Trophoblast cell (in vitro differentiated cells and primary cell): Measurements from ENCODE around the gene HAX1. TPM values are rescaled to one million over a fixed set of nuclear protein-coding genes. Genes with fewer than 3 reads are reported as not detected.

Experiments
- DNase-seq, 2 donors: peaks; one replicate each; pipeline ENCODE4 v3.0.0-alpha.2; 2016
- H2AFZ ChIP-seq: 2 replicates; pipeline ENCODE4 v1.6.1; 2013; ENCODE audit warnings: low read length, moderate library complexity, mild to moderate bottlenecking; ENCODE audit not compliant: insufficient read depth, poor library complexity
- H2AK5ac ChIP-seq: 2 replicates; pipeline ENCODE4 v1.6.1; 2013; ENCODE audit warnings: mild to moderate bottlenecking, low read length
- H2BK120ac ChIP-seq: 2 replicates; pipeline ENCODE4 v1.6.1; 2013; ENCODE audit warnings: low read length, mild to moderate bottlenecking, moderate library complexity; ENCODE audit not compliant: insufficient read depth, poor library complexity
- H2BK12ac ChIP-seq: 2 replicates; pipeline ENCODE4 v1.6.1; 2013; ENCODE audit warnings: mild to moderate bottlenecking, low read length, moderate library complexity
- H2BK5ac ChIP-seq: 2 replicates; pipeline ENCODE4 v1.6.1; 2013; ENCODE audit warnings: low read length, low read depth, moderate library complexity, mild to moderate bottlenecking; ENCODE audit not compliant: poor library complexity
- H3K14ac ChIP-seq: 2 replicates; pipeline ENCODE4 v1.6.1; 2013; ENCODE audit warnings: mild to moderate bottlenecking, low read length
- H3K18ac ChIP-seq: 2 replicates; pipeline ENCODE4 v1.6.1; 2013; ENCODE audit warnings: mild to moderate bottlenecking, low read length
- H3K23ac ChIP-seq: 2 replicates; pipeline ENCODE4 v1.6.1; 2013; ENCODE audit warnings: low read length
- H3K27ac ChIP-seq: 2 replicates; pipeline ENCODE4 v1.5.1; 2013; ENCODE audit warnings: low read depth, mild to moderate bottlenecking, inconsistent platforms, low read length, moderate library complexity
- H3K27me3 ChIP-seq: 2 replicates; pipeline ENCODE4 v1.6.1; 2013; ENCODE audit warnings: inconsistent platforms, mild to moderate bottlenecking, low read length, moderate library complexity; ENCODE audit not compliant: insufficient read depth
- H3K36me3 ChIP-seq, 2 experiments: 1 replicate in 1 of 2; 2 replicates in 1 of 2; pipeline ENCODE4 v1.6.1; 2013; ENCODE audit warnings: low read length in 2 of 2, mild to moderate bottlenecking in 2 of 2, moderate library complexity in 1 of 2; ENCODE audit not compliant: insufficient read depth in 2 of 2, control insufficient read depth in 1 of 2
- H3K4ac ChIP-seq: 2 replicates; pipeline ENCODE4 v1.6.1; 2013; ENCODE audit warnings: low read depth, mild to moderate bottlenecking, low read length, moderate library complexity
- H3K4me1 ChIP-seq, 2 experiments: 1 replicate in 1 of 2; 2 replicates in 1 of 2; pipeline ENCODE4 v1.6.1; 2013; ENCODE audit warnings: low read length in 2 of 2, mild to moderate bottlenecking in 2 of 2, moderate library complexity in 1 of 2; ENCODE audit not compliant: insufficient read depth in 2 of 2, control insufficient read depth in 1 of 2
- H3K4me2 ChIP-seq: 2 replicates; pipeline ENCODE4 v1.6.1; 2013; ENCODE audit warnings: inconsistent platforms, mild to moderate bottlenecking, low read length, moderate library complexity
- H3K4me3 ChIP-seq: 2 replicates; pipeline ENCODE4 v1.5.1; 2013; ENCODE audit warnings: mild to moderate bottlenecking, low read depth, low read length, inconsistent platforms
- H3K79me1 ChIP-seq: one replicate; pipeline ENCODE4 v1.6.1; 2013; ENCODE audit warnings: low read length
- H3K79me2 ChIP-seq: 2 replicates; pipeline ENCODE4 v1.6.1; 2013; ENCODE audit warnings: low read length, mild to moderate bottlenecking; ENCODE audit not compliant: control insufficient read depth, insufficient read depth, poor library complexity
- H3K9ac ChIP-seq: 2 replicates; pipeline ENCODE4 v1.6.1; 2013; ENCODE audit warnings: mild to moderate bottlenecking, low read length
- H3K9me3 ChIP-seq: 2 replicates; pipeline ENCODE4 v1.6.1; 2013; ENCODE audit warnings: low read depth, mild to moderate bottlenecking, control low read depth, inconsistent platforms, low read length; ENCODE audit not compliant: insufficient read depth
- H4K12ac ChIP-seq: 2 replicates; pipeline ENCODE4 v1.6.1; 2013; ENCODE audit warnings: low read depth, mild to moderate bottlenecking, low read length, moderate library complexity
- H4K8ac ChIP-seq: 2 replicates; pipeline ENCODE4 v1.6.1; 2013; ENCODE audit warnings: low read depth, mild to moderate bottlenecking, low read length, moderate library complexity
- H4K91ac ChIP-seq: one replicate; pipeline ENCODE4 v1.6.1; 2013; ENCODE audit warnings: low read depth, mild to moderate bottlenecking, low read length, moderate library complexity
- WGBS: extraction: QIAGEN DNeasy Blood & Tissue Kit; methylation state at CpG from one replicate; pipeline ENCODE4 v1.1.7; 2013; ENCODE audit warnings: missing lambda C conversion rate; ENCODE audit not compliant: insufficient read length, insufficient coverage; ENCODE audit errors: extremely low coverage; 5-methylcytosine and 5-hydroxymethylcytosine counted together
- polyA plus RNA-seq: library from polyadenylated mRNA; stranded (reverse); fragments of 200-250 nt; gene quantifications from 2 replicates; pipeline ENCODE4 v1.2.3, GENCODE V29; 2013

Gene HAX1
- 65.1 and 69.2 TPM in 2 replicates for polyA plus RNA-seq

GRCh38 chr1:154272217-154272998 is at the start of gene HAX1:
TSS of gene HAX1 (plus strand) at chr1:154272629. CDS start at chr1:154272724, 95 bp downstream.
- WGBS = no CpG with 5 or more reads among the region's 47 CpGs
- Histone ChIP-seq H3K4ac (peak within 1 kb of the TSS; percentile 96), H2BK12ac (no peak within 1 kb of the TSS), H4K8ac (peak within 1 kb of the TSS; percentile 98), H3K14ac (peak within 1 kb of the TSS; percentile 97), H3K27ac (peak within 1 kb of the TSS; percentile 52), H2AK5ac (peak within 1 kb of the TSS; percentile 84), H3K79me2 (peaks cover 4% of the 10 kb centered on the region), H3K4me3 (peak within 1 kb of the TSS; percentile 79), H4K12ac (peak within 1 kb of the TSS; percentile 91), H2BK5ac (peak within 1 kb of the TSS; percentile 57), H3K27me3 (no peaks in the 10 kb centered on the region), H2AFZ (peak within 1 kb of the TSS; percentile 86), H2BK120ac (peak within 1 kb of the TSS; percentile 87), H3K4me2 (peak within 1 kb of the TSS; percentile 71), H3K23ac (no peak within 1 kb of the TSS), H3K9me3 (no peaks in the 10 kb centered on the region), H3K4me1 (peaks cover 2 to 4% of the 10 kb centered on the region in 2 experiments), H3K79me1 (peaks cover 5% of the 10 kb centered on the region), H3K36me3 (peaks cover 28 to 36% of the 10 kb centered on the region in 2 experiments), H3K18ac (peak within 1 kb of the TSS; percentile 98), H4K91ac (peak within 1 kb of the TSS; percentile 89), H3K9ac (peak within 1 kb of the TSS; percentile 83)
- DNase-seq = peak; percentile 94 to 97

DNA sequence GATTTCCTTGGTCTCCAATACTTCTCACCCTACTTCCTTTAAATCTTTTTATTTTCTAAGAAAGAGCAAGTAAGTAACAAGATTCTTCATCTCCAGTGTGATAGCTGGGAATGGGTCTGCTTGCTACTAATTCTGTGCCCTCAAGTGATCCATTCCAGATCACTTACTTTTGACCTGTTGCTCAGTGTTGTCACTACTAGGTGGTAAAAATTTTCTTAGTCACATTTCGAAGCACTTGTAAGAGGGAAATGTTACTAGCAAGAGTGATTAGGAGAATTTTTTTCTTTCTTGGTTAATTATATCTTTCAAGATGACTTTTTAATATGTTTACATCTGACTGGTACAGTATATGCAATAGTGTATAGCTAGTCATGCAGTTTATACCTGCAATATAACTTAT is 49.5 kb upstream of the HAX1 start:
- no peaks in the 10 kb centered on the region for H3K9me3 ChIP-seq
- H3K4ac ChIP-seq = peak overlapping the region; percentile 66
- peaks cover 2 to 4% of the 10 kb centered on the region in 2 experiments for H3K4me1 ChIP-seq
- no peak overlapping the region for H2AK5ac ChIP-seq
- no peak overlapping the region for H4K91ac ChIP-seq
- H3K79me1 ChIP-seq = peaks cover 13% of the 10 kb centered on the region
- no peak overlapping the region for H2BK120ac ChIP-seq
- no peak overlapping the region for H4K12ac ChIP-seq
- H3K23ac ChIP-seq = no peak overlapping the region
- H3K27me3 ChIP-seq = no peaks in the 10 kb centered on the region
- no peak overlapping the region for H4K8ac ChIP-seq
- H3K4me2 ChIP-seq = peak overlapping the region; percentile 22
- no peak overlapping the region for H3K9ac ChIP-seq
- H2BK5ac ChIP-seq = no peak overlapping the region
- WGBS = no CpG with 5 or more reads among the region's 1 CpG
- H3K27ac ChIP-seq = no peak overlapping the region
- peaks cover 20% of the 10 kb centered on the region for H3K79me2 ChIP-seq
- no peak overlapping the region for H2AFZ ChIP-seq
- DNase-seq = no peak
- H3K36me3 ChIP-seq = peaks cover 11 to 25% of the 10 kb centered on the region in 2 experiments
- no peak overlapping the region for H3K18ac ChIP-seq
- H3K4me3 ChIP-seq = no peak overlapping the region
- H3K14ac ChIP-seq = no peak overlapping the region
- H2BK12ac ChIP-seq = no peak overlapping the region

- no CpG with 5 or more reads among the region's 2 CpGs for WGBS
- H3K79me1 ChIP-seq = peaks cover 13% of the 10 kb centered on the region
- H3K27ac ChIP-seq = no peak overlapping the region
- no peak overlapping the region for H4K12ac ChIP-seq
- no peak overlapping the region for H4K8ac ChIP-seq
- H2AK5ac ChIP-seq = no peak overlapping the region
- DNase-seq = no peak
- no peak overlapping the region for H3K18ac ChIP-seq
- no peaks in the 10 kb centered on the region for H3K9me3 ChIP-seq
- H3K4me2 ChIP-seq = no peak overlapping the region
- peaks cover 2 to 4% of the 10 kb centered on the region in 2 experiments for H3K4me1 ChIP-seq
- H2BK12ac ChIP-seq = no peak overlapping the region
- H3K79me2 ChIP-seq = peaks cover 20% of the 10 kb centered on the region
- H3K14ac ChIP-seq = no peak overlapping the region
- H3K4ac ChIP-seq = no peak overlapping the region
- H2BK5ac ChIP-seq = no peak overlapping the region
- H3K9ac ChIP-seq = no peak overlapping the region
- H4K91ac ChIP-seq = no peak overlapping the region
- H2BK120ac ChIP-seq = no peak overlapping the region
- H3K23ac ChIP-seq = no peak overlapping the region
- H3K27me3 ChIP-seq = no peaks in the 10 kb centered on the region
- no peak overlapping the region for H2AFZ ChIP-seq
- H3K4me3 ChIP-seq = no peak overlapping the region
- H3K36me3 ChIP-seq = peaks cover 16 to 27% of the 10 kb centered on the region in 2 experiments
These were observed 48.8 kb upstream of the HAX1 start for GRCh38 chr1:154223621-154224020.

DNA sequence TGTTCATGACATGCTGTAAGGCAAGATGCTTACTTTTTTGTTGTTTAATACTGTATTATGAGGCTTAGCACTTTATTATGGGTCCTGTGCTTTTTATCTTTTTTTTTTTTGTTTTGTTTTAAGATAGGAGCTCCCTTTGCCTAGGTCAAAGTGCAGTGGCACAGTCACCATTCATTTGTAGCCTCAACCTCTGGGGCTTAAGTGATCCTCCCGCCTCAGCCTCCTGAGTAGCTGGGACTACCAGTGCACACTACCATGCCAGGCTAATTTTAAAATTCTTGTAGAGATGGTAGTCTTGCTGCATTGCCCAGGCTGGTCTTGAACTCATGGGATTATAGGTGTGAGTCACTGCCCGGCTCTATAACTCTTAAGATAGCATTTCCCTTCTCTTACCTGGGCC is 47.1 kb upstream of the HAX1 start:
- no peak overlapping the region for H2BK12ac ChIP-seq

More for the DNA sequence above, 47.1 kb upstream of the HAX1 start:
- H4K91ac ChIP-seq = no peak overlapping the region
- peaks cover 10% of the 10 kb centered on the region for H3K79me2 ChIP-seq
- DNase-seq = no peak
- H3K36me3 ChIP-seq = peaks cover 24 to 39% of the 10 kb centered on the region in 2 experiments
- no peak overlapping the region for H3K9ac ChIP-seq
- no peak overlapping the region for H2AK5ac ChIP-seq
- no peak overlapping the region for H3K4me3 ChIP-seq
- peak overlapping the region; percentile 70 for H3K4ac ChIP-seq
- H3K14ac ChIP-seq = no peak overlapping the region
- H3K18ac ChIP-seq = no peak overlapping the region
- H4K12ac ChIP-seq = no peak overlapping the region
- no CpG with 5 or more reads among the region's 2 CpGs for WGBS
- H2AFZ ChIP-seq = no peak overlapping the region
- no peak overlapping the region for H4K8ac ChIP-seq
- no peaks in the 10 kb centered on the region for H3K9me3 ChIP-seq
- no peak overlapping the region for H2BK120ac ChIP-seq
- H3K23ac ChIP-seq = no peak overlapping the region
- no peaks in the 10 kb centered on the region for H3K27me3 ChIP-seq
- H3K79me1 ChIP-seq = peaks cover 8% of the 10 kb centered on the region
- no peak overlapping the region for H2BK5ac ChIP-seq
- no peaks in the 10 kb centered on the region for H3K4me1 ChIP-seq
- no peak overlapping the region for H3K4me2 ChIP-seq
- no peak overlapping the region for H3K27ac ChIP-seq
